ENCODE results near the gene PLEKHG4B.

- TF ChIP-seq CTCF (IDR thresholded peaks at IDR 0.05 in 8 of 11, conservative IDR thresholded peaks at IDR 0.05 in 3 of 11), result no peak
- TF ChIP-seq POLR2A (IDR thresholded peaks at IDR 0.05), result no peak
Observed at GRCh38 chr5:99815-100214, 7.8 kb downstream of the PLEKHG4B start.

Measured in spleen (tissue), 7 donors.